ENCODE measurements around the gene KIAA0513.

DNA sequence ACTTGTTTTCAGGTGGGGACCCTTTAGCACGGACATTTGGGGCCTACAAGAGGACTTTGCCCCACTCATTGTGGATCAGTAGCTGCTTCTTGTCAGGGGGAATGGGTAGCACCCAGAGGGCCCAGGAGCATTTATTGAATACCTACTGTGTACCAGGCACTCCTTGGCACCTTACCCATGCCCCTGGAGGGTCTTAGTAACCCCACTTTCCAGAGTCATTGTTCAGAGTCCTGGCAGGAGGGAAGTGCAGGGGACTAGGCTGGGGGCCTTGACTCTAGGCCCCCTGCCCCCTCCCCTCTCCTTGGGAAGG, 105.7 kb downstream of the KIAA0513 start:
- TF ChIP-seq, protein P1, sequence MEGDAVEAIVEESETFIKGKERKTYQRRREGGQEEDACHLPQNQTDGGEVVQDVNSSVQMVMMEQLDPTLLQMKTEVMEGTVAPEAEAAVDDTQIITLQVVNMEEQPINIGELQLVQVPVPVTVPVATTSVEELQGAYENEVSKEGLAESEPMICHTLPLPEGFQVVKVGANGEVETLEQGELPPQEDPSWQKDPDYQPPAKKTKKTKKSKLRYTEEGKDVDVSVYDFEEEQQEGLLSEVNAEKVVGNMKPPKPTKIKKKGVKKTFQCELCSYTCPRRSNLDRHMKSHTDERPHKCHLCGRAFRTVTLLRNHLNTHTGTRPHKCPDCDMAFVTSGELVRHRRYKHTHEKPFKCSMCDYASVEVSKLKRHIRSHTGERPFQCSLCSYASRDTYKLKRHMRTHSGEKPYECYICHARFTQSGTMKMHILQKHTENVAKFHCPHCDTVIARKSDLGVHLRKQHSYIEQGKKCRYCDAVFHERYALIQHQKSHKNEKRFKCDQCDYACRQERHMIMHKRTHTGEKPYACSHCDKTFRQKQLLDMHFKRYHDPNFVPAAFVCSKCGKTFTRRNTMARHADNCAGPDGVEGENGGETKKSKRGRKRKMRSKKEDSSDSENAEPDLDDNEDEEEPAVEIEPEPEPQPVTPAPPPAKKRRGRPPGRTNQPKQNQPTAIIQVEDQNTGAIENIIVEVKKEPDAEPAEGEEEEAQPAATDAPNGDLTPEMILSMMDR (IDR thresholded peaks at IDR 0.05) = no peak
- TF ChIP-seq POLR2A (IDR thresholded peaks at IDR 0.05) (no peak), EP300 (IDR thresholded peaks at IDR 0.05; ENCODE audit: low read depth) (no peak), POLR2AphosphoS5 (IDR thresholded peaks at IDR 0.05) (no peak)
